RKO (cell line): ENCODE data around the gene CRTC3.
A peak's percentile ranks its signal among the peaks of the same experiment; 100 is the strongest.
"Not testable (repeated sequence)": the region's sequence is repeated elsewhere in the genome, so short reads cannot be mapped to it uniquely, and the experiment has no call there.

Experiments
- DNase-seq: peaks from one replicate; pipeline ENCODE4 v3.0.0-alpha.2; 2016; ENCODE audit warnings: low spot score

Gene CRTC3, protein sequence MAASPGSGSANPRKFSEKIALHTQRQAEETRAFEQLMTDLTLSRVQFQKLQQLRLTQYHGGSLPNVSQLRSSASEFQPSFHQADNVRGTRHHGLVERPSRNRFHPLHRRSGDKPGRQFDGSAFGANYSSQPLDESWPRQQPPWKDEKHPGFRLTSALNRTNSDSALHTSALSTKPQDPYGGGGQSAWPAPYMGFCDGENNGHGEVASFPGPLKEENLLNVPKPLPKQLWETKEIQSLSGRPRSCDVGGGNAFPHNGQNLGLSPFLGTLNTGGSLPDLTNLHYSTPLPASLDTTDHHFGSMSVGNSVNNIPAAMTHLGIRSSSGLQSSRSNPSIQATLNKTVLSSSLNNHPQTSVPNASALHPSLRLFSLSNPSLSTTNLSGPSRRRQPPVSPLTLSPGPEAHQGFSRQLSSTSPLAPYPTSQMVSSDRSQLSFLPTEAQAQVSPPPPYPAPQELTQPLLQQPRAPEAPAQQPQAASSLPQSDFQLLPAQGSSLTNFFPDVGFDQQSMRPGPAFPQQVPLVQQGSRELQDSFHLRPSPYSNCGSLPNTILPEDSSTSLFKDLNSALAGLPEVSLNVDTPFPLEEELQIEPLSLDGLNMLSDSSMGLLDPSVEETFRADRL

DNA sequence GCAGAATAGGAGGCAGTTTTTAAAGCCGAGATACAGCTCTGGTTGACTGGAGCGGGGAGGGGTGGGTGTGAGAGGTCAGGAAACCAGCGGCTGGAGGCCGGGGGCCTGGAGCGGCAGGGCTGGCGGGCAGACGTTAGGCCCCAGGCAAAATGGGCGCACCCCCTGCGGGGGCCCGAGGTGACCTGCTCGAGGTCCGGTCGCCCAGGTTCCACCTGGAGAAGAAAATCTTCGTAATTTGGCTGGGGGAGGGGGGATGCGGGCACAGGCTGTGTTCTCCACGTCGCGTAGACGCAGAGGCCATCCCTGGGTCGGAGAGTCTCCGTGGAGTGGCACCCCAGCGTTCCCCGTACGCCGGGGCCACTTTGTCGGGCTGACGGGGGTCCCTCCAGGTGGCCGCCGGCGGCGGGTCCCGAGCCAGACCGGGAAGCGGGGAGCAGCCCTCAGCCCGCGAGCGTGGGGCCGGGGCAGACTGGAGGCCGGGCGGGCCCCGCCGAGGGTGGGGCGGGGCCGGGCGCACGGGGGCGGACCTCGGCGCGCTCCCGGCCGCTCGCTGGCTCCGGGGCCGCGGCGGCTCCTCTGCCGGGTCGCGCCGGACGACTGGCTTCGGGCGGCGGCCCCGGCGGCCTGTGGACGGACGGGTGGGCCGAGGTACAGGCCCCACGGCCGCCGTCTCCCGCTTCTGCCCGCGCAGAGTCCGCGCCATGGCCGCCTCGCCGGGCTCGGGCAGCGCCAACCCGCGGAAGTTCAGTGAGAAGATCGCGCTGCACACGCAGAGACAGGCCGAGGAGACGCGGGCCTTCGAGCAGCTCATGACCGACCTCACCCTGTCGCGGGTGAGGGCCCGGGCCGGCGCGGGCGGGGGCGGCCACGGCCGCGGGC, at the start of gene CRTC3:
Gene CRTC3, plus strand, starts transcription at position 553 of the 879 bp plus-strand sequence. Its CDS starts 149 bp downstream, at position 702.
- peak; percentile 52 for DNase-seq

DNA sequence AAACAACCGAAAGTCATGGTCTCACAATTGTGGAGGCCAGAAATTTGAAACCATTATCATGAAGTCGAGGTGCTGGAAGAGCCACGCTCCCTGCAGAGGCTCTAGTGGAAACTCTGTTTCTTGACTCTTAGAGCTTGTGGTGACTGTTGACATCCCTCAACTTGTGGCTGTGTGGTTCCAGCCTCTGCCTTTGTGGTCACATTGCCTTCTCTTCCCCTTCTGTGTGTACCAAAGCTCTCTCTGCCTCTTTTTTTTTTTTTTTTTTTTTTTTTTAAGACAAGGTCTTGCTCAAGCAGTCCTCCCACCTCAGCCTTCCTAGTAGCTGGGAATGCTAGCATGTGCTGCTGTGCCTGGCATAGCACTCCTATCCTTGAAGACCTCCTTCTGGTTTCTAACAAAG, 48.7 kb upstream of the CRTC3 start:
- DNase-seq: no peak

DNA sequence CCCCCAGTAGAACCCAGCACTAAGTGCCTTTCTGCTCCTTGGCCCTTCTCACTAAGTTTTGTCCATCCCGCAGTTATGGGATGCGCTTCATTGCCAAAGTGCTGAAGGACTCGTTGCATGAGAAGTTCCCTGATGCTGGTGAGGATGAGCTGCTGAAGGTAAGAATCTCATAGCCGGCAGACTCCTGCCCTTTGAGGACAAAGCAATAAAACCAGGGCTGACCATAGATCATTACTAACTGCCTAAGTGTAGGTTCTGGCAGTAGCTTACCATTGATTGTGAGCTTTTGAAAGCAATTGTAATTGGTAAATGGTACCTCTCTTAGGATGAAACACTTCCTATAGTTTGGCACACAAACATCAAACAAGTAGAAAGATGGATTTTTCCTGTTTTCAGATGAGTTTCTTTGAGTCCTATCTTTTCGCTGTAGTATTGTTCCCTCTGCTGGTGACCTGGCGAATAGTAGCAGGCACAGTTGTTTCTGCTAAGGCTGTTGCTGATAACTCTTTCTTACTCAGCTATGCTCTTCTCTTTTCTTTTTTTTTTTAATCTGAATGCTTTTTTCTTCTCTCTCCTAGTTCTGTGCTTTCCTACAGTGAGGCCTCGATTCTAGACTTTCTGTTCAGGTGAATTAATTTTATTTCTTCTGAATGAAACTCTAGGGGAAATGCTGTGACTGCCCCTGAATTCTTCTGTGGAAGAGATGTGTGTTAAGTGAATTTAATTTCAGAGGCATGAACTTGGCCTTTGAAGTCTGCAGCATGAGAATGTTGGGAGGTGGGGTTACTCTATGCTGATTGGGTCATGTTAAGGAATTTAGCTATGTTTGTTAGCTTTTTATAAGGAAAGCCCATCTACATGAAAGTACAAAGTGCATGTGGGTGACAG, 47.4 kb upstream of the CRTC3 start:
- DNase-seq: peak; percentile 71

DNA sequence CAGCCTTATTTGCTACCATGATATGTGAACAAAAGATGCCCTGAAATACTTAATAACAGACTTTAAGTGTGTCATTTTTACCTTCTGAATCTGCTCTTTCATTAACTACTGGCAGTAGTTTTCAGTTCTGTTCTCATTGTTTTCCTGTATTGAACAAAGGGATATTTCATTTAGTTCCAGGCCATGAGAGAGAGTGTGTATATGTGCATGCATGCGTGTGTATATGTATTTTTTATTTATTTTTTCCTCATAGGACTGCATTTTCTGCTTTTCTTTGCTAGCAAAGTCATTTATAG, 46.8 kb upstream of the CRTC3 start:
- DNase-seq: no peak

DNA sequence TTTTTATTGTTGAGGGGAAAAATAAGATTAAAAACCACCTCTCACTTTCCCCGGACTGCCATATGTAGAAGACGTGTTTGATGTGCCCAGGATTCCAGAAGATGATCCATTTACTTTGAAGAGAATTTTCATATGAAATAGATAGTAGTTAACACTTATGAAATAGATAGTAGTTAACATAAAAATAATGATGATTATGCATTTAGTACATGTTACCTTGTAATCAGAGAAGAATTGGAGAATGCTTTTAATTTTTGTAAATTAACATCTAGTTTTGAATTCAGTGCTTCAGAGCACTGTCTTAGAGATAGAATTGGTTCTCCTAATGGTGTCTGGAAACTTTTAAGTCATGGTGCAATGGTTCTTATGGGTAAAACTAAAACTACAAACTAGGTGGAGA, 46.1 kb upstream of the CRTC3 start:
- DNase-seq: no peak

DNA sequence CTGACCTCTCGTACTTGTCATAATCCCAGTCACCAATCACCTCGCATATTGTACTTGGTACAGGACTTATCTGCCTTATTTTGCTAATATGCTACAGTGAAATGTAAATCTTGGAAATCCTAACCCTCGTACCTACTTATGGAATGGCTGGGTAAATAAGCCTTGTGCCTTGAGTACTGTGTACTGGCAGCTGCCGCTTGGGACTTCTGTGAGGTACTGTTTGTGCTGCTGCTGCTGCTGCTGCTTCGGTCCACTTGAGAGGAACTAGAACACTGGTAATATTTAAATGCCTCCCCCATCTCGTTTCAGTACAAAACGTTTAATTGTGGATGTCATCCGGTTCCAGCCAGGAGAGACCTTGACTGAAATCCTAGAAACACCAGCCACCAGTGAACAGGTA, 42.5 kb upstream of the CRTC3 start:
- DNase-seq: no peak

DNA sequence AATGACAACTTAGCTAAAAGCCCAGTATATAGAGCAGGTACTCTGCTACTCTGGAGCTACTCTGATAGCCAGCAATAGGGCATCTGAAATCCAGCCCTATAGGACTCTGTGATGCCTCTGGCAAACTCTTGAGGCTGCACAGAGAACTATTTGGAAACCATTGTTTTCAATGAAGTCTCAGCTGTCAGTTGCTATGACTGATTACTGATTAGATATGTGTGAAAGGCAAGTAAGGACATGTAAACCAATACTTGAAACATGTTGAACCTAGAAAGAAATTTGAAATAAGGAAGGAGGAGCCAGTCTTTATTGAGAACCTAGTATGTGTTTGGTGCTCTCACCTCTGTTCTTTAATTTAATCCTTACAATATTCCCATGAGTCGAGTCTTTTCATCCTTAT, 40.2 kb upstream of the CRTC3 start:
- DNase-seq: no peak

DNA sequence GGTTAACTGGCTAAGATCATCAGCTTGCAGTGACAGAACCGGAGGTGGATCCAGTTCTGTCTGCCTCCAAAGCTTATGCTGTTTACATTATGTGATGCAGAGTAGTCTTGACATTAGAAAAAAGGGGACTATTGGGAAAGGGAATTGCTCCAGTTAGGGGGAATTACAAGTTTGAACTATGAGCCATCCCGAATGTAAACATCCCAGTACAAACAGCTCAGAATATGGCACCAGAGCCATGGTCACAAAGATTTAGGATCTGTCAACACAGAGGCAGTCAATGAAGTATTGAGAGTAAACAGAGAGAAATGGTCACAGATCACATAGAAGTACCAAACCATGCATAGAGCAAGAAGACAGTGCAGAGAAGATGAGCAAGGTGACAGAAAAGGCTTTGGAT, 39.8 kb upstream of the CRTC3 start:
- no peak for DNase-seq

DNA sequence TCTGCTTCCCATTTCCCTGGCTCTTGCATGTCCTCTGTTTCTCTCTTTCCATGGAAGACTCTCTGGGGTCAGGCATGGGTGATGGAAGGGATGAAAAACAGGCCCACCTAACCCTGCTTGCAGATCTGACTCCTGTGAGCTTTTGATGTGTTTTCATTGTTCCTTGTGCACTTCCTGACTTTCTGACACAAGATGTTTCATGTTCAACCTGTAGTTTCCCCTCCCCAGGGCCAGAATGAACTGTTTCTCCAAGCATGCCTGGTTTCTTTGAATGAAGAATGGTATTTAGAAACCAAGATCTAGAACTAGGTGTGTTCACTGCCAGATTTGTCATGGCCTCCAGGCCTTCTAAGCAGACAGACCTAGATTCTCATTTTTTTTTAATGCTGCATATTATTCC, 36.1 kb upstream of the CRTC3 start:
- no peak for DNase-seq

DNA sequence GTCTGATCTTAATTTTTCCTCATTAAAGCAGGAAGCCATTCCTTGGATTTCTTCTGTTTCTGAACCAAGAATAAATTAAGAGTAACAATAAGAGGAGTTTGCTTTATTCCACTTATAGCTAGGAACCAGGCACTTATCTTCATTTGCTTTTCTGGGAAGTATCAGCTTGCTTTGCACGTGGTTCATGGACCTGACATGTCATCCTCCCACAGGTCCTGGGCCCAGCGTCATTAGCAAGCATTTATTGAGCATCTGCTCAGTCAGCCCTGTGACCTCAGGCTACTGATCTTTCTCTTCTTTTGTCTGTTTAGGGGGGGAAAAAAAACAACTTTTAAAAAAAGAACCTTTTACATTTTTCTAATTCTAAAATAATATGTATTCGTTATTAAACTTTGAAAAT, 34.7 kb upstream of the CRTC3 start:
- DNase-seq: no peak

DNA sequence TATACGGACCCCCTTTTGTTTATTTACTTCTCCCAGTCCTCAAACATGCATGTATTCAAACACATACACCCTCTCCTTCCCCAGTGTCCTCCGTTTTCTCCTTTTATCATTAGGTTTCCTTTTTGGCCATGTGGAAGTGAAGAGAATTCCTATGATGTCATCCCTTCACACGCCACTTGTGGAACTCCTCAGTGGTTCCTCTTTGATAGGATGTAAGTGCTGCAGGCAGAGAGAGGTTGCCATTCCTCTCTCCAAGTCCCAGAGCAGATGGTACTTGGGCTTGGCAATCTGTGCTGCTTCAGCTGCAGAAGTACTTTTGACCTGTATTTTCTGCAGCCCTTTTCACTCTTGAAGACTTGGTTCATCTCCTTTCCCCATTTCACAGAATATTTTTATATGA, 32.9 kb upstream of the CRTC3 start:
- DNase-seq: no peak

DNA sequence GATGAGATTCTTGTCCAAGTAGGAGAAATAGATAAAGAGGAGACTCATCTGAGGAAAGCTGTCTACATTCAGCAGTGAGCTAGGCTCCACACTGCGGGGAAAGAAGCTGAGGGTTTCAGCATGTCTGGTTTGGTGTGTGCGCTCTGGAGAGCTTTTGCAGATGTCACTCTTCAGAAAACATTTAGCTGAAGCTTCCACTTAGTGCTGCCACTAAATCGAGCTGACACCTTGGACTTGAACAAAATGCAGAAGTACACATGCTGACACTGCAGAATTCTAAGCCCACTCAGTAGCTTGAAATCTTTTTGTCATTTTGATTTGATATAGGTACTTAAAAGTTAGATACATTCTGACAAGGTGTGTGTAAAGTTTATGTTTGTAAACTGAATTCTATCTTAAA, 32.3 kb upstream of the CRTC3 start:
- DNase-seq: no peak

DNA sequence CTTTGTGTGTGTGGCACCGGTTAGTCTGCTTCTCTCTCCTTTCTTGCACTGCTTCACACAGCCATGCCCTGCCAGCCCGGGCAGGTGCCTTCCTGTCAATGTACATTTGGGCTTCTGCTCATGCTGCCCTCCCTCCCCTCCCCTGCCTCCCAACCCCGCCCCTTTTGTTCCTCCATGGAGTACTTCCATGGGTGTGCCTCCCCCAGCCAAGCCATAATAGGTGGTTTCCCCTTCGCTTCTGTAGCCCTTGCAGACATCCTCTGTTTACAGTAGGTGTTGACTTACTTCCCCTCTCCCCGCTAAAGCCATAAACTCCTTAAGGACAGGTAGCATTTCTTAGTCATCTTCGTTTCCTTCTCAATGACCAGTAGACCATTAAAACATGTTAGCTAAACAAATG, 31.8 kb upstream of the CRTC3 start:
- no peak for DNase-seq

DNA sequence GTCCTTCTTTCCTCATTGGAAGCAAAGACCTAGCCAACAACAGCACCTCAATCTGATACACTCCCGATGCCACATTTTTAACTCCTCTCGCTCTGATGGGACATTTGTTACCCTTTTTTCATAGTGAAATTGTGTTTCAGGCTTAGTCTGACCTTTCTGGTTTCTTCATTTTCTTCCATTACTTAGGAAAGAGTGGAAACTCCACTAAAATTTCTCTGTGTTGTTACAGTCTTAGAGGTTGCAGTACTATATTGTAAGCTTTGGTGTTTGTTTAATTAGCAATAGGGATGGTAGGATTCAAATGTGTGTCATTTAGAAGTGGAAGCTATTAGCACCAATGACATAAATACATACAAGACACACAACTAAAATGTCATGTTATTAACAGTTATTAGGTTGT, 29.6 kb upstream of the CRTC3 start:
- no peak for DNase-seq

DNA sequence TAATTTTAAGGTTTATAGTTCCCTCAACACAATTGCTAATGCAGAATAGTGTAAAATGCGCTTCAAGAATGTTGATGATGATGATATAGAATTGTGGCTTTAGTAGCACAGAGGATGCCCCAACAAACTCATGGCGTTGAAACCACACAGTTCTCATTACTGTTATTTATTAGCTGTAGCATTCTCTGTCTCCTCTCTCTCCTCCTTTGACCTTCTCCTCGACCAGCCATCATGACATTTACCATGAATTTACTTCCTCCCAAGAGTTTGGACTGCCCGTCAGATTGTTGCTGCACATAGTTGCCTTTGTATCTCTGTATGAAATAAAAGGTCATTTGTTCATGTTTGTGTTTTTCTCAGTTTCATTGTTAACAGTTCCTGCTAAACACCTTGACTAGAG, 27.8 kb upstream of the CRTC3 start:
- DNase-seq: no peak

DNA sequence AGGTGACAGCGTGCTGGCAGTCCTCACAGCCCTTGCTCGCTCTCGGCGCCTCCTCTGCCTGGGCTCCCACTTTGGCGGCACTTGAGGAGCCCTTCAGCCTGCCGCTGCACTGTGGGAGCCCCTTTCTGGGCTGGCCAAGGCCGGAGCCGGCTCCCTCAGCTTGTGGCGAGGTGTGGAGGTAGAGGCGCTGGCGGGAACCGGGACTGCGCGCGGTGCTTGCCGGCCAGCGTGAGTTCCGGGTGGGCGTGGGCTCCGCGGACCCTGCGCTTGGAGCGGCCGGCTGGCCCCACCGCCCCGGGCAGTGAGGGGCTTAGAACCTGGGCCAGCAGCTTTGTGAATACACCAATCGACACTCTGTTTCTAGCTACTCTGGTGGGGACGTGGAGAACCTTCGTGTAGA, 18.9 kb upstream of the CRTC3 start:
- DNase-seq: not testable (repeated sequence)

DNA sequence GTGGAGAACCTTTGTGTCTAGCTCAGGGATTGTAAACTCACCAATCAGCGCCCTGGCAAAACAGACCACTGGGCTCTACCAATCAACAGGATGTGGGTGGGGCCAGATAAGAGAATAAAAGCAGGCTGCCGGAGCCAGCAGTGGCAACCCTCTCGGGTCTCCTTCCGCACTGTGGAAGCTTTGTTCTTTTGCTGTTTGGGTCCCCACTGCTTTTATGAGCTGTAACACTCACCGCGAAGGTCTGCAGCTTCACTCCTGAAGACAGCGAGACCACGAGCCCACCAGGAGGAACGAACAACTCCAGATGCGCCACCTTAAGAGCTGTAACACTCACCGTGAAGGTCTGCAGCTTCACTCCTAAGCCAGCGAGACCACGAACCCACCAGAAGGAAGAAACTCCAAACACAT, 18.5 kb upstream of the CRTC3 start:
- not testable (repeated sequence) for DNase-seq

DNA sequence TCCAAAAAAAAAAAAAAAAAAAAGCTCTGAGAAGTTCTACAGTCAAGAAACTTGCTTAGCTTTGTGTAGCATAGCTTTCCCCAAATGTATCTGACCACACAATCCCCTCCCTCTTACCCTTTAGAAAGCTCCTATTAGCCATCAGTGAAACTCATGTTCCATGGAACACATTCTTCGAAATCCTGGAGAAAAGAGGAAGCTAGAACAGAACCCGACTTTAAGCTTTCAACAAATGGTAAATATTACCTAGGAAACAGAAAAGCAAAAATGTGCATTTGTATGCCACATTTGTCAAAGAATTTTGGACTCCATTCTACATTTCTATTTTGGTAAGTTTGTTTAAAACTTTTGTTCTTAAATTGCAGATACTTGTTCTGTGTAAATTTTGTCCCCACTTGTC, 17.4 kb upstream of the CRTC3 start:
- no peak for DNase-seq

DNA sequence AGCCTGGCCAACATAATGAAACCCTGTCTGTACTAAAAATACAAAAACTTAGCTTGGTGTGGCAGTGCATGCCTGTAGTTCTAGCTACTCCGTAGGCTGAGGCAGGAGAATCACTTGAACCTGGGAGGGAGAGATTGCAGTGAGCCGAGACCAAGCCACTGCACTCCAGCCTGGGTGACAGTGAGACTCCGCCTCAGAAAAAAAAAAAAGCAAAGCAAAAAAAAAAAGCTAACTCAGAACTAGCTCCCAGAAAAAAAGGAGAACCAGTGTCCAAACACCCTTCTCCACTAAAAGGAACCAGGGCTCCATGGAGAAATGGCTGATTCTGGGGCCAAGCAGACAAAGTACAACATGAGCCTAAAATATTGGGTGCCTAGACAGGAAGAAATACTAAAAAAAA, 16.7 kb upstream of the CRTC3 start:
- DNase-seq: no peak

DNA sequence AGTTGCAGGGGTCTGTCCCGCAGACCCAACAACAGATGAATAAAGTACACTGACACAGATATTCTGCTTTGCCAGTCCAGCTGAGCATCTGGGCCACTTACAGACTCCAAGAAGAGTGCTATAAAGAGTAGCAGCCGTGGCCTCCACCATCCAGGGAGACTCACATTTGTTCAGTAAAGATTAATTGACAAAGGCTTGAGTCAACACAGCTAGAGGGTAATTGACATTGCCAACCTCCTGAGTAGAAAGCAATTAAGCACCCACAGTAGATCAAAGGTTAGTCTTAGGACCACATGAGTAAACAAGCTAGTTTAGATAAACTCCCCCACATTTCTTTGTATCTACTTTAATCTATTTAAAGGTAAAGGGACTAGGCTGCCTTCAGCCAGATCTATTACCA, 16.3 kb upstream of the CRTC3 start:
- no peak for DNase-seq

DNA sequence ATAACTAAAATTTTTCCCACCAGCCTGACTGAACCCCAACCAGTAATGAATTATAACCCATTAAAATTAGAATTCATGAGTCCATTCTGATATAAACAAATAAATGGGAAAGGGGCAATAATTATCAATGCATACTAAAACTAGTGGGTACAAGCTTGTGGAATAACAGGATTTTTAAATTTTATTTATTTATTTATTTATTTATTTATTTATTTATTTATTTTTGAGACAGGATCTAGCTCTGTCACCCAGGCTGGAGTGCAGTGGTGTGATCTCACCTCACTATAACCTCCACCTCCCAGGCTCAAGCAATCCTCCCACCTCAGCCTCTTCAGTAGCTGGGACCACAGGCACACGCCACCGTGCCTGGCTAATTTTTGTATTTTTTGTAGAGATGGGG, 15.8 kb upstream of the CRTC3 start:
- not testable (repeated sequence) for DNase-seq

DNA sequence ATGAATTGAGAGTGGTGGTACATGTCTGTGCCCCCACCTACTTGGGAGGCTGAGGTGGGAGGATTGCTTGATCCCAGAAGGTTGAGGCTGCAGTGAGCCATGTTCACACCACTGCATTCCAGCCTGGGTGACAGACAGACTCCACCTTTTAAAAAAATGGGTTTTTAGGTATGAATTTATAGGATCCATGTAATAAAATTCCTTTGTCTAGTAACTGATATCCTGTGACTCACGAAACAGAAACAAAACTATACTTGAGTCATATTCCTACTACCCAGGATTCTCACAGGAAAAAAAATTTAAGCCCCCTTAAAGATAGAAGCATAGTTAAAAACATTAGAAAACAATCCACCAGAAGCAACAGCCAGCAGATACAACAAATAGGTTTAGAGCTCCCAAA, 10.0 kb upstream of the CRTC3 start:
- no peak for DNase-seq
